NCI-H2029 (cell line): ENCODE measurements around the gene CCDC30.

Experiments used
- DNase-seq: peaks from one replicate; lab custom pipeline; 2025; lab: John Stamatoyannopoulos, UW

Gene CCDC30

GRCh38 chr1:42462828-42463763 is at the start of gene CCDC30:
Gene CCDC30, plus strand, starts transcription at chr1:42463286. Its CDS starts 17,266 bp downstream, at chr1:42480552.
- peak; percentile 100 for DNase-seq

GRCh38 chr1:42414551-42415496 is 48.3 kb upstream of the CCDC30 start:
- no peak for DNase-seq

GRCh38 chr1:42417166-42417565 is 45.9 kb upstream of the CCDC30 start:
- no peak for DNase-seq

GRCh38 chr1:42418516-42418915 is 44.6 kb upstream of the CCDC30 start:
- DNase-seq, result no peak

- DNase-seq, result peak; percentile 66
These were observed 43.8 kb upstream of the CCDC30 start for GRCh38 chr1:42419126-42419821.

GRCh38 chr1:42420121-42420520 is 43.0 kb upstream of the CCDC30 start:
- DNase-seq, result no peak

- peak; percentile 99 for DNase-seq
These were observed 42.0 kb upstream of the CCDC30 start for GRCh38 chr1:42420911-42421585.

GRCh38 chr1:42422737-42423136 is 40.3 kb upstream of the CCDC30 start:
- DNase-seq, result no peak

GRCh38 chr1:42423681-42424080 is 39.4 kb upstream of the CCDC30 start:
- peak; percentile 74 for DNase-seq

- DNase-seq, result no peak
These were observed 38.9 kb upstream of the CCDC30 start for GRCh38 chr1:42424201-42424600.

- DNase-seq, result no peak
These were observed 35.8 kb upstream of the CCDC30 start for GRCh38 chr1:42427240-42427639.

GRCh38 chr1:42429603-42430002 is 33.5 kb upstream of the CCDC30 start:
- no peak for DNase-seq

GRCh38 chr1:42430286-42431135 is 32.6 kb upstream of the CCDC30 start:
- no peak for DNase-seq

GRCh38 chr1:42431514-42431913 is 31.6 kb upstream of the CCDC30 start:
- DNase-seq, result no peak

GRCh38 chr1:42432714-42433113 is 30.4 kb upstream of the CCDC30 start:
- DNase-seq, result no peak

GRCh38 chr1:42433369-42433768 is 29.7 kb upstream of the CCDC30 start:
- DNase-seq, result no peak

GRCh38 chr1:42434340-42434739 is 28.7 kb upstream of the CCDC30 start:
- no peak for DNase-seq

GRCh38 chr1:42439940-42440339 is 23.1 kb upstream of the CCDC30 start:
- DNase-seq, result peak; percentile 87

- DNase-seq, result no peak
These were observed 20.4 kb upstream of the CCDC30 start for GRCh38 chr1:42442662-42443061.

GRCh38 chr1:42449256-42449655 is 13.8 kb upstream of the CCDC30 start:
- no peak for DNase-seq
